A172 (cell line): Measurements from ENCODE around the gene NRM. TPM values are rescaled to one million over a fixed set of nuclear protein-coding genes. Genes with fewer than 3 reads are reported as not detected.
A peak's percentile ranks its signal among the peaks of the same experiment; 100 is the strongest.
"Not testable (repeated sequence)": the region's sequence is repeated elsewhere in the genome, so short reads cannot be mapped to it uniquely, and the experiment has no call there.

ENCODE experiments used
- DNase-seq: peaks from one replicate; pipeline ENCODE4 v3.0.0-alpha.2; 2015; ENCODE audit warnings: low spot score
- total RNA-seq: library from RNA; depleted of rRNA; stranded (reverse); fragments of >200 nt; shearing (Covaris generic); gene quantifications from 2 replicates; pipeline ENCODE4 v1.2.3, GENCODE V29; 2014; rRNA removed

NRM gene
- total RNA-seq: 13.2 and 14.0 TPM in 2 replicates

DNA sequence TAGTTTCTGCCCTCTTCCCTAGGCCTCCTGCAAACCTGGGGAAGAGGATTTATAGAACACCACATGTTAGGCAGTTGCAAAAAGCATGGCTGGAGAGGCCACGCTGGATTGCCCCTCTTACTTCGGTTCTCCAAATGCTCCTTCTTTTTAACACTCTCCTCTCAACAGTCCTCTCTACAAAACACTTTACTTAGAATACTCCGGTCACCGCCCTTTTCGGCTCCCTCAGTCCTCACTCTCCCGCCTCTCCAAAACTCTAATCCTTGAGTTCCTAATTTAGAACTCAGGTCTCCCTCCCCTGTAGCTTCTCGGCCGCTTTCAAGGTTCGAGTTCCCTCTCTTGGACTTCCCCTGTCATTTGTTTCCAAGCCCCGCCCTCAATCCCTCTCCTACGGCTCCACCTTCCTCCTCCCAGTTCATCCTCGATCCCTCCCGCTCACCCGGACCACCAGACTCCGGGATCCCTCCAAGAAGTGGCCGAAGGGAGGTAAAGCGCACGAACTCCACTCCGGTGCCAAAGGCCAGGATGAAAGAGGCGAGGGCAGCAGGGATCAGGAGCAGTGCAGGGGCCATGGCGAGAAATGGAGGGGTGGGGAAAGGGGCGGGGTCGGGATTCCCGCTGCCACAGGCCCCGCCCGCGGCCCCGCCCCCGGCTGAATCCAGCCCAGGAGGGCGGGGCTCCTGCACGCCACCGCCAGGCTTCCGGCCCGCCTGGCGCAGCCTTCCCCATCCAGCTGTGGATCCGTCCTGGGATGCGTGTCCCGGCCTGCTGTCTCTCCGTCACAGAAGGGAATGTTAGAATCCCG is at the start of gene NRM:
Gene NRM, minus strand, starts transcription at position 582 of the 805 bp plus-strand sequence. Its CDS starts 10 bp downstream, at position 572.
- DNase-seq: peak; percentile 89

GRCh38 chr6:30740540-30740870 is 49.7 kb upstream of the NRM start:
- DNase-seq: no peak

DNA sequence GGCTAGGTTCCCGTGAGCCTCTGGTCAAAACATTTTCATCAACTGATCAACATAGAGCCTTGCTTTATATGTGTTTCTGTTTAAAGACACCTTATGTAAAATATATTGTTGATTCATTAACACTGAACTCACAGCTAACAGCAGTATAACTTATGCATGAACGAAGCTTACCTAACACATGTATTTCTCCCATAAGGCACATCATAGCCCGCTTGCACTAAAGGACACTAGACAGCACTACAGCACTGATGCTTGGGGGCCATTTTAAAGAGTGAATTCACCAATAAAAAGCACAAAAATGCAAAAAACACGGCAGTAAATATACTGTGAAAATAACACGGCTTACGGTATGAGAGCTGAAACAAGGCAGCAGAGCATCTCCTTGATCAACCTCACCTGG is 47.7 kb upstream of the NRM start:
- DNase-seq: no peak

GRCh38 chr6:30735668-30736314 is 45.0 kb upstream of the NRM start:
- no peak for DNase-seq

DNA sequence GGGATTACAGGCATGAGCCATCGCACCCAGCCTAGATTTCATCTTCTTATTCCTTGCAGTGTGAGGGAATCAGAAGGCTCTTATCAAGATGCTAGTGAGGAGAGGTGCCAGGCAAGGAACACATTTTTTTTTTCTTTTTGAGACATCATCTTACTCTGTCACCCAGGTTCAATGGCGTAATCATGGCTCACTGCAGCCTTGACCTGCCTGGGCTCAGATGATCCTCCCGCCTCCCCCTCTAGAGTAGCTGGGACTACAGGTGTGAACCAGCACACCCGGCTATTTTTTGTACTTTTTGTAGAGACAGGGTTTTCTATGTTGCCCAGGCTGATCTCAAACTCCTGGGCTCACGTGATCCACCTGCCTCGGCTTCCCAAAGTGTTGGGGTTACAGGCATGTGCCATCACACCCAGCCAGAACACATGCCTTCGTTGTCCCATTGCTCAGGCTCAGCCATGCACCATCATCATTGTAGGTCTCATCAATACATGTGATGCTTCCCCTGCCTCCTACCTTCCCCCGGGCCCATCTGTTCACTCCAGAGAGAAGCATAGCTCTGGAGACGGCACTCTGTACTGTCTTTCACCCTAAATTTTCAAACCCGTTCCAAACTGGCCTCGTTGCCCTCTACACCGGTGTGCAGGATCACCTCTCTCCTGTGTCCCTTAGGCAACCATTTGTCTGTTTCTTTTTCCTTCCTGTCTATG is 41.6 kb upstream of the NRM start:
- DNase-seq: no peak

- peak; percentile 59 for DNase-seq
Measured at GRCh38 chr6:30730601-30731435, 40.0 kb upstream of the NRM start.

- DNase-seq: peak; percentile 54
Measured at GRCh38 chr6:30727920-30728553, 37.3 kb upstream of the NRM start.

DNA sequence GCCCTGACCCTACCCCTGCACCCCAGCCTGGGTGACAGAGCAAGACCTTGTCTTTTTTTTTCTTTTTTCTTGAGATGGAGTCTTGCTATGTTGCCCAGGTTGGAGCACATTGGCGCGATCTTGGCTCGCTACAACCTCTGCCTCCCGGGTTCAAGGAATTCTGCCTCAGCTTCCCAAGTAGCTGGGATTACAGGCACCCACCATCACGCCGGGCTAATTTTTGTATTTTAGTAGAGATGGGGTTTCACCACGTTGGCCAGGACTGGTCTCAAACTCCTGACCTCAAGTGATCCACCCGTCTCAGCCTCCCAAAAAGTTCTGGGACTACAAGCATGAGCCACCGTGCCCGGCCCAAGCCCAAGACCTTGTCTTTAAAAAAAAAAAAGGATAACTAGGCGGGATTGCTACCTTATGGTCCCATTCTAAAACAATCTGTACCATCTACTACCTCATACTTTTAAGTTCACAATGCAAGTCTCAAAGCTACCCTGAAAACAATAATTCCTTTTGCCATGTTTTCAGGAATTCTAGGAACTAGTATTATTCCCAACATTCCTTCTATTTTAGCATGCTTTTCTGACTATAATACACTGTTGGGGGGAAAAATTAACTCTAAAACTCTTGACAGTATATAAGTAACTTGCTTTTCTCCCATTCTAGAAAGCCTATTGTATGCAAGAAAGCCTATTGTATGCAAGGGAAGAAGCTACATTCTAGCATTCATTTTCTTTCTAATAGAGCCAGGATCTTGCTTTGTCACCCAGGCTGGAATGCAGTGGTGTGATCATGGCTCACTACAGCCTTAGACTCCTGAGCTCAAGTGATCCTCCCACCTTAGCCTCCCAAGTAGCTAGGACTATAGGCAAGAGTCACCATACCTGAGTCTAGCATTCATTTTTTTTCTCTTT is 36.0 kb upstream of the NRM start:
- DNase-seq: peak; percentile 56

DNA sequence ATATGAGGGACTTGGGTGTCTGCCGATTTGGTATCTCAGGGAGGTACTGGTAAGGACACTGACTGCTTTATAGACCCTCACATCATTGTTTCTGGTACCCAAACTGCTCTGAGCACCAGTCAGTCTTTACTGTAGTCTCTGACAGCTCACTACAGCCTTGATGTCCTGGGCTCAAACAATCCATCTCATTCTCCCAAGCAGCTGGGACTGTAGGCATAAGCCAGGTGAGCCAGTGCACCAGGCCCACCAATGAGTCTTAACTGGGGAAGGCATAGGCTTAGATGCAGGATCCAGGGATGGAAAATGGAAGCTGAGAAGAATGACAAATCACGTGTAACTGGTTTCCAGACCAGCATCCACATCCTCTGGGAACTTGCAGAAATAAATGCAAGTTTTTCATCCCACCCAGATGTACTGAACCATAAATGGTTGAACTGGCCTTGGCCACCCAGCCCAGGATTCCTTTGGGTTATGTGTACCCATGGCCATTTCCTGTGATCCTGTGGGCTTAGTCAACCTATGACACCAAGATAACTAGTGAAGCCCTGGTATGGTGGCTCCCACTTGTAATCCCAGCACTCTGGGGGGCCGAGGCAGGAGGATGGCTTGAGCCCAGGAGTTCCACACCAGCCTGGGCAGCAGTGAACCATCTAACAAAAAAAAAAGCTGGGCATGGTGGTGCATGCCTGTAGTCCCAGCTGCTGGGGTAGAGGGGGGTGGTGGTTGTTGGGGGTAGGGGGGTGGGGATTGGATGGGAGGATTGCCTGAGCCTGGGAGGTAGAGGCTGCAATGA is 35.1 kb upstream of the NRM start:
- peak; percentile 76 for DNase-seq

DNA sequence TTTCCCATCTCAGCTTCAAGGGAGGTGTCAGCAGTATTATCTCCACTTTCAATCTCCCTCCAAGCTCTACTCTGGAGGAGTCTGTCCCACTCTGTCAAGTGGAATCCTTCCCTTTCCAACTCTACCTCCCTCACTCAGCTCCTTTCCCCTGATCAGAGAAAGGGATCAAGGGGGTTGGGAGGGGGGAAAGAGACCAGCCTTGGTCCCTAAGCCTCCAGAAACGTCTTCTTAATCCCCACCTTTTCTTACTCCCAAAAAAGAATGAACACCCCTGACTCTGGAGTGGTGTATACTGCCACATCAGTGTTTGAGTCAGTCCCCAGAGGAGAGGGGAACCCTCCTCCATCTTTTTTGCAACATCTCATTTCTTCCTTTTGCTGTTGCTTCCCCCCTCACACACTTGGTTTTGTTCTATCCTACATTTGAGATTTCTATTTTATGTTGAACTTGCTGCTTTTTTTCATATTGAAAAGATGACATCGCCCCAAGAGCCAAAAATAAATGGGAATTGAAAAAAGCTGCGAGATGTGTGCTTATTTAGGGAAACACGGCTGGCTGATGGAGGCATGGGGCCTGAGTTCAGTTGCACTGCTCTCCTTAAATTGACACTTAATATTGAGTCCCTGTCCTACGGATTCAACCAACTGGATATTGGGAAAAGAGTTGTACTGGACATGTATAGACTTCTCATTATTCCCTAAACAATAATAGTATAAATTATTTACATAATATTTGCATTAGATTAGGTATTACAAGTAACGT is 34.3 kb upstream of the NRM start:
- DNase-seq: peak; percentile 25

GRCh38 chr6:30723843-30724741 is 33.3 kb upstream of the NRM start:
- peak; percentile 19 for DNase-seq

DNA sequence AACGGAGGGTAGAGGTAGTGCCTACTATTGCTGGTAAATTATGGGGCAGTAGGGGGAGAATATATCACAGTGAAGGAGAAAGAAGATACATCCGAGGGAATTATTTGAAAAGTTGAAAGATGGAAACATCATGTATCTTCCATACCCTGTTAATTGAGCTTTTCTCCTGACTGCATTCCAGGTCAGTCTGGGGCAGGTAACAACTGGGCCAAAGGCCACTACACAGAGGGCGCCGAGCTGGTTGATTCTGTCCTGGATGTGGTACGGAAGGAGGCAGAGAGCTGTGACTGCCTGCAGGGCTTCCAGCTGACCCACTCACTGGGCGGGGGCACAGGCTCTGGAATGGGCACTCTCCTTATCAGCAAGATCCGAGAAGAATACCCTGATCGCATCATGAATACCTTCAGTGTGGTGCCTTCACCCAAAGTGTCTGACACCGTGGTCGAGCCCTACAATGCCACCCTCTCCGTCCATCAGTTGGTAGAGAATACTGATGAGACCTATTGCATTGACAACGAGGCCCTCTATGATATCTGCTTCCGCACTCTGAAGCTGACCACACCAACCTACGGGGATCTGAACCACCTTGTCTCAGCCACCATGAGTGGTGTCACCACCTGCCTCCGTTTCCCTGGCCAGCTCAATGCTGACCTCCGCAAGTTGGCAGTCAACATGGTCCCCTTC is 32.5 kb upstream of the NRM start:
- not testable (repeated sequence) for DNase-seq

DNA sequence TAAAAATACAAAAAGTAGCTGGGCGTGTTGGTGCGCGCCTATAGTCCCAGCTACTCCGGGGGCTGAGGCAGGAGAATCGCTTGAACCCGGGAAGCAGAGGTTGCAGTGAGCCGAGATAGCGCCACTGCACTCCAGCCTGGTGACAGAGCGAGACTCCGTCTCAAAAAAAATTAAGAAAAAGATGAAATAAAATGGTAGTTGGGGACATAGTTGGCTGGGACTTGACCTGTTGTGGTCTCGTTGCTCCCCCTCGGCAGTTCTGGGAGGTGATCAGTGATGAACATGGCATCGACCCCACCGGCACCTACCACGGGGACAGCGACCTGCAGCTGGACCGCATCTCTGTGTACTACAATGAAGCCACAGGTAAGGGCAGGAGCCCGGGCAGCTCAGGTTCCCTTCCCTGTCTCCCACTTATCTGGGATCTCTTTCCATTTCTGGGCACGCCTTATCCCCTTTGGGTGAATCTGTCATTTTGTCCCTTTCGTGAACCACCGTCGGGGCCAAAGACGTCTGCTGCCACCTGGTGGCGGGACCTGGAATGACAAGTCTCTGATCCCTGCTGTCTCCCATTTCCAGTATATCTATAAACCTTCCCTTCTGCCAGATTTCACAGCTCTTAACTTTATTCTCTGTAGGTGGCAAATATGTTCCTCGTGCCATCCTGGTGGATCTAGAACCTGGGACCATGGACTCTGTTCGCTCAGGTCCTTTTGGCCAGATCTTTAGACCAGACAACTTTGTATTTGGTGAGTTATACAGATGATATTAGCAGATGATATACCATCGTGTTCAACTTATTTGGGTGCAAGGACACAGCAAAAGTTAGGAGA is 31.7 kb upstream of the NRM start:
- DNase-seq: peak; percentile 71

- DNase-seq: not testable (repeated sequence)
Measured at GRCh38 chr6:30722025-30722279, 31.2 kb upstream of the NRM start.

- peak; percentile 73 for DNase-seq
Measured at GRCh38 chr6:30721198-30722024, 30.6 kb upstream of the NRM start.
